Peyer's patch (tissue), 4 donors: ENCODE measurements around the gene CADM1.

ENCODE experiments used
- CTCF ChIP-seq, 6 experiments: fragments of 450-650 bp in 4 of 6; fragments of 200-600 bp in 2 of 6; sonication (generic) in 1 of 6; IDR thresholded peaks; one replicate each; pipeline ENCODE4 v1.5.1; 2017 to 2019; ENCODE audit warnings: antibody characterized with exemption in 6 of 6, mild to moderate bottlenecking in 3 of 6, moderate library complexity in 1 of 6
- POLR2A ChIP-seq, 2 donors: fragments of 450-650 bp; IDR thresholded peaks; one replicate each; pipeline ENCODE4 v1.5.1; 2017; ENCODE audit warnings: antibody characterized with exemption in 2 of 2, mild to moderate bottlenecking in 2 of 2, moderate library complexity in 2 of 2

- TF ChIP-seq CTCF (IDR thresholded peaks at IDR 0.05) = no peak
- TF ChIP-seq POLR2A (IDR thresholded peaks at IDR 0.05) = no peak
These were observed 334 bp downstream of the CADM1 start for GRCh38 chr11:115503886-115504275.
